PFSK-1 (cell line): ENCODE results near the gene PEAK3.

Experiments
- FOXP2 ChIP-seq: optimal IDR thresholded peaks from 2 replicates; pipeline ENCODE3; 2011; ENCODE audit warnings: borderline replicate concordance, control low read depth, inconsistent platforms; ENCODE audit not compliant: insufficient read depth; ENCODE audit errors: extremely low read length, extremely low read depth
- POLR2AphosphoS5 ChIP-seq: IDR thresholded peaks from 2 replicates; pipeline ENCODE4 v1.6.1; 2012; ENCODE audit warnings: low read depth, mild to moderate bottlenecking, control low read depth, low read length, moderate library complexity
- SIN3A ChIP-seq: IDR thresholded peaks from 2 replicates; pipeline ENCODE4 v1.6.1; 2012; ENCODE audit warnings: mild to moderate bottlenecking, low read length, moderate library complexity, borderline replicate concordance; ENCODE audit not compliant: insufficient read depth
- TAF1 ChIP-seq: IDR thresholded peaks from 2 replicates; pipeline ENCODE4 v1.6.1; 2012; ENCODE audit warnings: low read length, control low read depth, borderline replicate concordance; ENCODE audit not compliant: insufficient read depth
- TF ChIP-seq, protein P1 (sequence below), 2 experiments: IDR thresholded peaks; 2 replicates each; pipeline versions ENCODE4 v1.6.1 to v1.8.0; 2011 to 2012; ENCODE audit warnings: low read depth in 2 of 2, low read length in 2 of 2, control low read depth in 1 of 2, inconsistent platforms in 1 of 2, mild to moderate bottlenecking in 1 of 2, moderate library complexity in 1 of 2; ENCODE audit not compliant: insufficient read depth in 1 of 2

Gene PEAK3

GRCh38 chr19:2275588-2276428 lies 6.2 kb downstream of the PEAK3 start:
- no peak for TF ChIP-seq POLR2AphosphoS5
- no peak for TF ChIP-seq TAF1
- TF ChIP-seq, protein P1, sequence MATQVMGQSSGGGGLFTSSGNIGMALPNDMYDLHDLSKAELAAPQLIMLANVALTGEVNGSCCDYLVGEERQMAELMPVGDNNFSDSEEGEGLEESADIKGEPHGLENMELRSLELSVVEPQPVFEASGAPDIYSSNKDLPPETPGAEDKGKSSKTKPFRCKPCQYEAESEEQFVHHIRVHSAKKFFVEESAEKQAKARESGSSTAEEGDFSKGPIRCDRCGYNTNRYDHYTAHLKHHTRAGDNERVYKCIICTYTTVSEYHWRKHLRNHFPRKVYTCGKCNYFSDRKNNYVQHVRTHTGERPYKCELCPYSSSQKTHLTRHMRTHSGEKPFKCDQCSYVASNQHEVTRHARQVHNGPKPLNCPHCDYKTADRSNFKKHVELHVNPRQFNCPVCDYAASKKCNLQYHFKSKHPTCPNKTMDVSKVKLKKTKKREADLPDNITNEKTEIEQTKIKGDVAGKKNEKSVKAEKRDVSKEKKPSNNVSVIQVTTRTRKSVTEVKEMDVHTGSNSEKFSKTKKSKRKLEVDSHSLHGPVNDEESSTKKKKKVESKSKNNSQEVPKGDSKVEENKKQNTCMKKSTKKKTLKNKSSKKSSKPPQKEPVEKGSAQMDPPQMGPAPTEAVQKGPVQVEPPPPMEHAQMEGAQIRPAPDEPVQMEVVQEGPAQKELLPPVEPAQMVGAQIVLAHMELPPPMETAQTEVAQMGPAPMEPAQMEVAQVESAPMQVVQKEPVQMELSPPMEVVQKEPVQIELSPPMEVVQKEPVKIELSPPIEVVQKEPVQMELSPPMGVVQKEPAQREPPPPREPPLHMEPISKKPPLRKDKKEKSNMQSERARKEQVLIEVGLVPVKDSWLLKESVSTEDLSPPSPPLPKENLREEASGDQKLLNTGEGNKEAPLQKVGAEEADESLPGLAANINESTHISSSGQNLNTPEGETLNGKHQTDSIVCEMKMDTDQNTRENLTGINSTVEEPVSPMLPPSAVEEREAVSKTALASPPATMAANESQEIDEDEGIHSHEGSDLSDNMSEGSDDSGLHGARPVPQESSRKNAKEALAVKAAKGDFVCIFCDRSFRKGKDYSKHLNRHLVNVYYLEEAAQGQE (IDR thresholded peaks at IDR 0.05; ENCODE audit: insufficient read depth in 1 of 2, low read depth in 2 of 2, low read length in 2 of 2), result no peak
- TF ChIP-seq FOXP2, result no peak
- TF ChIP-seq SIN3A, result no peak

DNA sequence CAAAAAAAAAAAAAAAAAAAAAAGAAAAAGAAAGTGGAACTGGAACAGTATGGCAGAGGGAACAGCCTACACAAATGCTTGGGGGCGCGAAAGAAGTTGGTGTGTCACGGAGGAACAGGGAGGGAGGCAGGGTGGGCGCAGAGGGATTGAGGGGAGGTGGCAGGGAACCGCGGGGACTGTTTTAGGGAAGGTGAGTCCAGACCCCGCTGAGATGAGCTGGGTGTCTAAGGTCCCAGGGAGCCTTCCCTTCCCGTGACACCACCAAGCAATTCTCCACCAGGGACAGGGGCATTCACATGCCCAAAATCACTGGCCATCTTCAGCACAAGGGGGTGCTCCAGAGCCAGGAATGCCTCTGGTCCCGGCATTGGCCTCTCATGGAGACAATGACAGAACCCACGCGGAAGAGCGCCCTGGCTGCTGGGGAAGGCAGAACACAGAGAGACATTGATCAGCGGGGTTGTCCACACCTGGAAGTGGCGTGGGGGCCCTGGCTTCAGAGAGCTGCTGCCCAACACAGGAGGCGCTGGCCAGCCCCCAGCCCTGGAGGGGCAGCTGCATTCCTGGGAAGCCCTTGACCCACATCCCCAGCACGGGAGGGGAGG lies 6.9 kb downstream of the PEAK3 start:
- TF ChIP-seq, protein P1 (IDR thresholded peaks at IDR 0.05; ENCODE audit: insufficient read depth in 1 of 2, low read depth in 2 of 2, low read length in 2 of 2), result peak; percentile 54 to 76
- TF ChIP-seq SIN3A, result no peak

DNA sequence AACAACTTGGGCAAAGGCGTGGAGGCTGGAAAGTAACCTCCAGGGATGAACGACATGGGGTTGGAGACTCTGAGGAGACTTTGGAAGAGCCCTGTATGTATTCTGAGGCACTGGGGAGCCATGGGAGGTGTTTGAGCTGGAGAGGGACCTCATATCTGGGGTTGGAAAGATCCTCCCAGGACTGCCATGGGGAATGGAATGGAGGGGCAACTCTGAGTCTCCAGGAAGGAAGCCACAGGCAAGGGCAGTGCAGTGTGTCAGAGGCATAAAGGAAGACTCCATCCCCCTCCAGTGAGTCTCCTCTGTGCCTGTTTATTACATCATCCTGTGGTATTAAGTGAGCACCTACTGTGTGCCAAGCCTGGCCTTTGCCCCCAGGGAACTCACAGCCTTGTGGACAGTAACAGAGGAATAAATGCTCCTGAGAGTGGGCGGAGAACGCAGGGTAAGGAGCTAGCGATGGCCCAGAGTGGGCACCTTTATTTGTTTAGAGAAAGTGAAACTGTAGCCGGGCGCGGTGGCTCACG lies 7.7 kb downstream of the PEAK3 start:
- TF ChIP-seq, protein P1 (IDR thresholded peaks at IDR 0.05; ENCODE audit: insufficient read depth in 1 of 2, low read depth in 2 of 2, low read length in 2 of 2), result no peak
- TF ChIP-seq FOXP2, result no peak
- TF ChIP-seq TAF1, result no peak
- TF ChIP-seq SIN3A, result no peak
- TF ChIP-seq POLR2AphosphoS5, result no peak

- TF ChIP-seq FOXP2 (peak; percentile 94), POLR2AphosphoS5 (peak; percentile 44; the same call in 1 of the 2 replicates), TAF1 (no peak), SIN3A (no peak)
- TF ChIP-seq, protein P1 (IDR thresholded peaks at IDR 0.05; ENCODE audit: insufficient read depth in 1 of 2, low read depth in 2 of 2, low read length in 2 of 2), result no peak
Measured at GRCh38 chr19:2273356-2274184, 8.4 kb downstream of the PEAK3 start.
